ENCODE results near the gene ALDH5A1. TPM values are rescaled to one million over a fixed set of nuclear protein-coding genes. Genes with fewer than 3 reads are reported as not detected.
A peak's percentile ranks its signal among the peaks of the same experiment; 100 is the strongest.

Gene ALDH5A1
- total RNA-seq, 6 experiments from 2014 or later: 0.55 to 2.2 (median 1.2) TPM

DNA sequence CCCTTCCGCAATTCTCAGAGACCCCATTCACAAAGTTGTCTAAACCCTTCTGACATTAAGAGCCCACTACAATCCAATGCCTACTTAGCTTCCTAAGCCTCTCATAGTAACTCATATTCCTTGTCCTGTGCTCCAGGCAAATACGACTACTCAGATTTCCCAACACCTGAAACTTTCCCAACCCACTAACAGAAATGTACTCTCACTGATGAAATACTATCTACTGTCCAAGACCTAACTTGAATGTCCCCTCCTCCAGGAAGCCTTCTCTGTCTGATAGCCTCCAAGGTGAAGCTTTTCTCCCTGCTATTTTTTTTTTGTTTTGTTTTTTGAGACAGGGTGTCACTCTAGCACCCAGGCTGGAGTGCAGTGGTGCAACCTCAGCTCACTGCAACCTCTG is 35.8 kb upstream of the ALDH5A1 start:
- no peak for DNase-seq
- Mint-ChIP-seq H3K27ac (no peak overlapping the region), H3K4me1 (ENCODE audit: low read depth) (no peaks in the 10 kb centered on the region), H3K27me3 (ENCODE audit: insufficient read depth) (peaks cover 5% of the 10 kb centered on the region; the same call in 1 of the 2 replicates), H3K4me3 (no peak overlapping the region), H3K36me3 (ENCODE audit: low read depth) (no peaks in the 10 kb centered on the region), H3K9me3 (no peaks in the 10 kb centered on the region)
- TF ChIP-seq CTCF (IDR thresholded peaks at IDR 0.05): no peak

GRCh38 chr6:24460966-24461365 is 33.8 kb upstream of the ALDH5A1 start:
- no peaks in the 10 kb centered on the region for H3K4me1 Mint-ChIP-seq (ENCODE audit: low read depth)
- no peaks in the 10 kb centered on the region for H3K9me3 Mint-ChIP-seq
- H3K4me3 Mint-ChIP-seq: no peak overlapping the region
- peaks cover 5% of the 10 kb centered on the region; the same call in 1 of the 2 replicates for H3K27me3 Mint-ChIP-seq (ENCODE audit: insufficient read depth)
- H3K27ac Mint-ChIP-seq: no peak overlapping the region
- no peak for DNase-seq
- no peak for TF ChIP-seq CTCF (IDR thresholded peaks at IDR 0.05)
- H3K36me3 Mint-ChIP-seq (ENCODE audit: low read depth): no peaks in the 10 kb centered on the region

- Mint-ChIP-seq H3K9me3 (no peaks in the 10 kb centered on the region), H3K27ac (no peak overlapping the region), H3K4me1 (ENCODE audit: low read depth) (no peaks in the 10 kb centered on the region), H3K4me3 (no peak overlapping the region), H3K36me3 (ENCODE audit: low read depth) (no peaks in the 10 kb centered on the region), H3K27me3 (ENCODE audit: insufficient read depth) (peaks cover 2% of the 10 kb centered on the region; the same call in 1 of the 2 replicates)
- no peak for TF ChIP-seq CTCF (IDR thresholded peaks at IDR 0.05)
- no peak for DNase-seq
These were observed 30.3 kb upstream of the ALDH5A1 start for GRCh38 chr6:24464253-24465038.

DNA sequence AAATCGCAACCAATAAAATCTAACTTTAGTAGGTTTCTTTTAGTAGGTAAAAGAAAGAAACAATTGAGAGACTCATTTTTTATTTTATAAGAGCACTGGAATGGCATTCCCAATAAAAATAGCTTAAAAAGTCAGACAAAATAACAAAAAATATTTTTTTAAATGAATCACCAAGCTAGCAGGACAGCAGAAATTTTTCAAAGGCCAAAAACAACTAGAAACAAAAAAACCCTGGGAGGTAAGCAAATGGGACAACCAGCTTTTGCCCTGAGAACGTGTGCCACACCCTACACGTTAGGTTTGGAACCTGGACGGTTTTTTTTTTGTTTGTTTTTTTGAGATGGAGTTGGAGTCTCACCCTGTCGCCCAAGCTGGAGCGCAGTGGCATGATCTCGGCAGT is 25.0 kb upstream of the ALDH5A1 start:
- Mint-ChIP-seq H3K9me3 (no peaks in the 10 kb centered on the region), H3K27ac (no peak overlapping the region), H3K36me3 (ENCODE audit: low read depth) (no peaks in the 10 kb centered on the region), H3K4me1 (ENCODE audit: low read depth) (peaks cover 11% of the 10 kb centered on the region), H3K4me3 (no peak overlapping the region), H3K27me3 (ENCODE audit: insufficient read depth) (peaks cover 3% of the 10 kb centered on the region; the same call in 1 of the 2 replicates)
- peak; percentile 11 for DNase-seq
- no peak for TF ChIP-seq CTCF (IDR thresholded peaks at IDR 0.05)

GRCh38 chr6:24472181-24472580 is 22.6 kb upstream of the ALDH5A1 start:
- no peak overlapping the region for H3K27ac Mint-ChIP-seq
- H3K27me3 Mint-ChIP-seq (ENCODE audit: insufficient read depth): peaks cover 8% of the 10 kb centered on the region
- H3K4me3 Mint-ChIP-seq: no peak overlapping the region
- no peaks in the 10 kb centered on the region for H3K9me3 Mint-ChIP-seq
- no peak for TF ChIP-seq CTCF (IDR thresholded peaks at IDR 0.05)
- H3K4me1 Mint-ChIP-seq (ENCODE audit: low read depth): peaks cover 11% of the 10 kb centered on the region
- no peaks in the 10 kb centered on the region for H3K36me3 Mint-ChIP-seq (ENCODE audit: low read depth)
- no peak for DNase-seq

Measured in HFFc6 (cell line).